DMS153 treated with DMSO at 0.1 percent for 48 hours (cell line): ENCODE data around the gene MBOAT7.

Experiments used
- DNase-seq: peaks from one replicate; lab custom pipeline; 2025; ENCODE audit not compliant: unreplicated experiment; lab: John Stamatoyannopoulos, UW

Gene MBOAT7

DNA sequence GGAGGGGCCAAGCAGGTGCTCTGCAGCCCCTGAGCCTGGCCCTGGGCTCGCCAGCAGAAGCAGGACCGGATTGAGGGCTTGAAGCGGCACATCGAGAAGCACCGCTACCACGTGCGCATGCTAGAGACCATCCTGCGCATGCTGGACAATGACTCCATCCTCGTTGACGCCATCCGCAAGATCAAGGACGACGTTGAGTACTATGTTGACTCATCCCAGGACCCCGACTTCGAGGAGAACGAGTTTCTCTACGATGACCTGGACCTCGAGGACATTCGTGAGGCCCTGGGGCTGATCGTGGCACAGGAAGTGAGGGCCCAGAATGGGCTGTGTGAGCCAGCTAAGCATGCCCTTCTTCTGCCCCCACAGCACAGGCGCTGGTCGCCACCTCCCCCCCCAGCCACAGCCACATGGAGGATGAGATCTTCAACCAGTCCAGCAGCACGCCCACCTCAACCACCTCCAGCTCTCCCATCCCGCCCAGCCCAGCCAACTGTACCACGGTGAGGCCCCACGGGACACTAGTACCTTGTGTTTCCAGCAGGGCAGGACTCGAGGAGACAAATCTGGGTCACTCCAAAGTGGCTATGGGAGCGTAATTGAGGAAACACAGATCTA lies 43.7 kb downstream of the MBOAT7 start:
- DNase-seq = no peak

DNA sequence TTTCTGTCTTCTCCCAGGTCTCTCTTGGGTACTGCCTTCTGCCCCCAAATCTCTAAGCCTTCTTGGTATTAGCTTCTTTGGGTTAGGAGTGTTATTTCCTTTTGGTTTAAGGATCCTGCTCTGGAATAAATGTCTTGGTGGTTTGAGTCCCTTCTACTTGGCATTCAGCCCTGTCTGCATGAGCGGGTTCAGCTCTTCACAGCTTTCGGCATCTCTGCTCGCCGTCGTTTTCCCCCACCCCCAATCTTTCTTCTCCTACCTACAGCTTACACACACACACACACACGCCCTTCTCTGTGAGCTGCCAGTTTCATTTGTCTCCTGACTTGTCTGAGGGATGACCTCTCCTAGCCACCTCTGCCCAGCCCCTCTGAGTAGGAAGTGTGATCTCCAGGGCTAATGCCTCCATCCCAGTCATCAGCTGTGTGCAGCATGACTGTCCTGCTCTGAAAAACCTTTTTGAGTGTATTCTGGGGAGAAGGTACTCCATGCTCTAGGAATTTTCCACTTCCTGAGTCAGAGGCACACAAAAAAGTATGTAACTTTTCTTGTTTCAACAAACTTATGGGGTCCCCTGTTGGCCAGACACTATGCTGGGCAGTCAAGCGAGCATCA lies 47.1 kb downstream of the MBOAT7 start:
- no peak for DNase-seq

DNA sequence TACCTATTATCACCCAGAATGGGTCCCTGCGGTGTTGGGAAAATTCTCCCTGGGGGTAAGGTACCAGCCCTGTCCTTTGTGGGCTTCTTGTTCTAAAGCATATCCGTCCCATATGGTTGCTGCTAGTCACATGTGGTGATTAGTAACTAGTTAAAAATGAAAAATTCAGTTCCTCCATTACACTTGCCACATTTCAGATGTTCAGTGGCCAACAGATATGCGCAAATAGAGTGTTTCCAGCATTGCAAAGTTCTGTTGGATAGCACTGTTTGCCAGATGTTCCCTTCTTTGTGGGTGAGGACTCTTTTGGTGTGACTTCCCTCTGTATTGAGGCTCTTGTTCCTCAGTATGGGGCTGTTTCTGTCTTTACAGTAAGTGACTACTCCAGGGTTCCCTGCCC lies 48.0 kb downstream of the MBOAT7 start:
- DNase-seq = no peak

DNA sequence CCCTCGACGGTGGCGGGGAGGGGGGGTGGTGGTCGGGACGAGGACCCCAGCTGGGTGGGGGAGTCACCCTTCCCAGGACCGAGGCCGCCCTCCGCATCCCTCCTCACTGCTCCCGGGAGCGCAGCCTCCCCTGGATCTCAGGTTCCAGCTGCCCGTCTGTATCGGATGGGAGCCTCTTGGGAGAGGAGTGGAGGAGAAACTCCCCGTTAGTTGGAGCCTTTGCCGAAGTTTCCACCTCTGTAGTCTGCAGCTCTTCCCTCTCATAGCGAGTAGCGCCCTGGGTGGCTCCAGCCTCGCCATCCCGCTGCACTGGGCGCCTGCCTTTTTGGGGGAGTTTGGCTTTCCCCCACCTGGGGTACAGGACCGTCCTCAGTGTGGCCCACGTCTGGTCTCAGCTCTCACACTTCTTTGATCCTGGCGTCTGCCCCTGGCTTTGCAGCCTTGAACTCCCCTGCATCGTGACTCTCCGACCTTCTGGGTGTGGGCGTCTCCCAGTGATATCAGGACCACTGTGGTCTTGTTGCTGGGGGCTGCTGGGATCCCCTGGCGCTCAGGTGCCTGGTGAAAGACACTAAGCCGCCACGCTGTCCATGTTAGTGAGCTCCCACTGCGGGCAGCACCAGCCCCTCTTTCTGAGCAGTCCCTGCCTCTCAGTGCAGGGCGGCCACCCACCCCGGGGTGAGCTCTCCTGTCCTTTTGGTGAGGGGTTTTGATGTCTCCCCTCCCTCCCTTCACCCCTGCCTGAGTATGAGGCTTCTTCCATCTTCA lies 50.7 kb downstream of the MBOAT7 start:
- no peak for DNase-seq

DNA sequence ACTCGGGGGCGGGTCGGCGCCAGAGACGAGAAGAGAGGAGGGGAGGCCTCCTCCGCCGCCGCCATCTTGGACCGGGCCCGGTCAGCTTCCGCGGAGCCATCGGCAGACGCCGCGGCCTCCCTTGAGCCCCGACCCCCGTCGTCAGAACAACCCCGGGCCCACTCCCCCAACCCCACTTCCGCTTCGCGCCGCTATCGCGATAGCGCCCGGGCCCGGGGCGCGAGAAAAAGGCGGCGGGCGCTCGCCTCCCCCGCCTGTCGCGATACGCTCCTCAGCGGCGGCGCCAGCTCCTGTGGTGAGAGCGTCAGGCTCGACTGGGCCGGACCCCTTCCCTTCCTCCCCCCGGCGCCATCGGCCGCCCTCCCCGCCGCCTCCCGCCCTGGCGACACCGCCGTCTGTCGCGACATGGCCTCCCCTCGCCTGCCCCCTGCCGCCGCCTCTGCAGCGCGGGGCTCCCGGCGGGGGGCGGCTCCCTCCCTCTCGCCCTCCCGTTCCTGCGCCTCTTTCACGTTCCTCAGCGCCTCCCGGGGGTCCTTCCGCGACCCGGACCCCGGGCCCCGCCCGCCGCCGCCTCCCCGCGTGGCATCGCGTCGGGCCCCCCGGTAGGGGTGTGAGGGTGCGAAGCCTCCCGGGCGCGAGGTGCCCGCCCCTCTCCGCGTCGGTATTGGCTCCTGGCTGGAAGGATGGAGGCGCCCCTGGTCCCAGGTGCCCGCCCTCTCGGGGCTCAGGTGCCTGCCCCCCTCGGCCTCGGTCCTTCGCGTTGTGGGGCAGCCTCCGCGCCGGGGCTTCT lies 51.5 kb downstream of the MBOAT7 start, which contains the start of gene CNOT3:
CNOT3 (plus strand) TSS at position 64 of the 790 bp plus-strand sequence. CDS start 5,217 bp downstream, outside the sequence.
- DNase-seq = no peak

DNA sequence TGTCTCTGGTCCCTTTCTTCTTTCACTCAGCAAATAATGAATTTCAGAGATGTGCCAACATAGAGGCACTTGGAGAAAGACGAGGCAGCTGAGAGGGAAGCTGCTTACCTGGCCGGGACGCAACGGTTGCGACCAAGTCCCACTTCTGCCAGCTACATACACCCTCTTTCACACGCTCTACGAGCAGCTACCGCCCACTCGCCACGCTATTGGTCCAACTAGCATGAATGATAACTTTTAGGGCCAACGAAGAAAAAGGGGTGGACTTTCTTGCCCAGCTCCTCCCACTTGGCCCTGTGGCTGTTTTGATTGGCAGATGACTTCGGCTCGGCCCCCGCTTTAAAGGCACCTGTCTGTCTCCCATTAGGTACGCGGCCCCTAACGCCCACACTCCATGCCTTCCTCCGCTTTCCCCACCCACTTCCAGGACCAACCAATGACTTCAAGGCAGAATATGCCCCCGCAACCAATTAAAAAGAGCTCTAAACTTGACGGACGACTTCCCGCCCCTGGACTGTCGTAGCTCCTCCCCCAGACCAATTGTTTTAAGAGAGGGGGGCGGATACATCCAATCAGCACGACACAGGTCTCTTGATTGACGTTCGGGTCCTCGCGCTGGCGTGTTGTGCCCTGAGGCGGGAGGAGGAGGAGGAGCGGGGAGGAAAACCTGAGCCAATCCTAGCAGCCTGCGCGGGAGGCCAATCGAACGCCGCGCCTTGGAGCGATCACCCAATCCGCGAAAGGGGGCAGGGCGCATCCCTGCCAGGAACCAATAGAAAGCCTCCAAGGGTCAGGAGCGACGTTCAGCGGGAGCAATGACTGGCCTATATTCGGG lies 52.3 kb downstream of the MBOAT7 start:
- DNase-seq = peak; percentile 100

DNA sequence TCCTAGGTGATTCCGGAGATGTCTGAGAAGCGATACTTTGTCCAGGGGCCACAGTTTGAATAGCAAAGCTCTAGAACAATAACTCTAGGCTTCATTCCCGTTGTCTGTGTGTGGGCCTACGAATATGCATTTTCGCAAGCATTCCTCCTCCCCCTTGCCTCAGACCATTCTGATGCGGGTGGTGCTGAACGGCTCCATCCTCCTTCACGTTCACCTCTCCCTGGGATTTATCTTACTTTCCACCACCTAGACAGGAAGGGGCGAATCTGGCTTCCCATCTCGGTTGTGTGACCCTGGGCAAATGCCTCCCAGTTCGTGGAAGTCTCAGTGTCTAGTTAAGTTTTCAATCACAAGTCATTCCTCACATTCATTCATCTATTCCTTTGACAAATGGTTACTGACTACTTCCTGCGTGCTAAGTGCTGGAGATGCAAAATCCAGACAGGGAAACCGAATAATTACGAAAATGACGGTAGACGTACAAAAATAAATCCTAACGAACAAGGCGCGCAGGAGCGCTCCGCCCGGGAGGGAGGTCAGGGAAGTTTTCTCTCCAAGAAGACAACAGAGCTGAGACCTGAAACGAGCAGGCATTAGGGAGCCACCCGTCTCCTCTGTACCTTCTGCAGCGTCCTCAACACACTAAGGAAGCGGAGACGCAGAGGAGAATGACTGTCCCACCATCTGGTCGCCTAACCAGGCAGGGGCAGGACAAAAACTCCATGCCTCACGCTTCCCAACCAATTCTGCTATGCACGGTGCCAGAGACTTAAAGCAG lies 53.1 kb downstream of the MBOAT7 start:
- DNase-seq = no peak

DNA sequence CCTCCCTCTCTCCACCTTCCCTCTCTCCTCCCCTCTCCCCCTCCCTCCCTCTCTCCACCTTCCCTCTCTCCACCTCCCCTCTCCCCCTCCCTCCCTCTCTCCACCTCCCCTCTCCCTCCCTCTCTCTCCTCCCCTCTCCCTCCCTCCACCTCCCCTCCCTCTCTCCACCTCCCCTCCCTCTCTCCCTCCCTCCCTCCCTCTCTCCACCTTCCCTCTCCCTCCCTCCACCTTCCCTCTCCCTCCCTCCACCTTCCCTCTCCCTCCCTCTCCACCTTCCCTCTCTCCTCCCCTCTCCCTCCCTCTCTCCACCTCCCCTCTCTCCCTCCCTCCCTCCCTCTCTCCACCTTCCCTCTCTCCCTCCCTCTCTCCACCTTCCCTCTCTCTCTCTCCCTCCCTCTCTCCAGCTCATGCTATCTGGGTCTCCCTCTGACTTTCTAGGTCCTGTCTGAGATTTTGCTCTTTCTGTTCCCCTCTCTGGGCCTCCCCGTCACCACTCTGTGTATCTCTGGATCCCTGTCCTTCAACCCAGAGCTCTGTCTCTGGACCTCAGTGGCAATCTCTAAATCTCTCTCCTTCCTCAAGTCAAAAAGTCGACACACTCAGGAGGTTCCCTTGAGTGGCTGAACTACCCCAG lies 55.3 kb downstream of the MBOAT7 start:
- DNase-seq = no peak

DNA sequence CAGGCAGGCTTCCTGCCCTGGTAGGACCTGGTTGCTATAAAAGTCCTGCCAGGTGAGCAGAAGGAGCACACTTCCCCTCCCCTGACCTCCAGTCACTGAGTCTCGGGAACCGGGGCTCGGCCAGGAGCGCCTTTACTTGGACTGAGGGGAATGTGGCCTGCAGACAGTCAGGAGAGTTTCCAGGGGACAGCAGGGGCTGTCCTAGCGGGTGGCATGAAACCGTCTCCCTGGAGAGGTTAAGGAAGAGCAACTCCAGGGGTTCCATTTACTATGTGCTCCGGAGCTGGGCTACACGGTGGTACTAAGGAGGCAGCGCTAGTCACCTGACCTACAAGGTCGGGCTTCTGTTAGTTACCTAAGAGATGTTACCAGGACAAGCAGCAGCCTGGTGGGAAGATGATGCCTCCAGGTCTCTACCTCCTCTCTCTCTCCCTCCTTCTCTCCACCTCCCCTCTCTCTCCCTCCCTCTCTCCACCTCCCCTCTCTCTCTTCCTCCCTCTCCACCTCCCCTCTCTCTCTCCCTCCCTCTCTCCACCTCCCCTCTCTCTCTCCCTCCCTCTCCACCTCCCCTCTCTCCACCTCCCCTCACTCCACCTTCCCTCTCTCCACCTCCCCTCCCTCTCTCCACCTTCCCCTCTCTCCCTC lies 55.9 kb downstream of the MBOAT7 start:
- peak; percentile 54 for DNase-seq

DNA sequence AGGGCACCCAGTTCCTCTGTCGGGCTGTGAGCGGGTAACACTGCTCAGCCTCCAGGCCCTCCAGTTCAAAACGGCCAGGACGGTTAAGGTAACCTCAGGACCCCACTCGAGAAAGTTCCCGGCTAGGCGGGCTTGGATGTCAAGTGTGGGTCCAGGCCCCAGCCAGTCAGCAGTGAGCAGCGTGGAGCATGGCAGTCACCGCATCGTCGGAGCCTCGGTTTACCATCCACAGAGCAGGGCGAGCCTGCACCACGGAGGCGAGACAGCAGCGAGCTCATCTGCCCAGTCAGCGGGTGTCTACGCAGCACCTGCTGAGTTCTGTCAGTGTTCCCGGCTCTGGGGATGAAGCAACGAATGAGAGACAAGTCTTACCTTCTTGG lies 59.8 kb downstream of the MBOAT7 start:
- DNase-seq = no peak

DNA sequence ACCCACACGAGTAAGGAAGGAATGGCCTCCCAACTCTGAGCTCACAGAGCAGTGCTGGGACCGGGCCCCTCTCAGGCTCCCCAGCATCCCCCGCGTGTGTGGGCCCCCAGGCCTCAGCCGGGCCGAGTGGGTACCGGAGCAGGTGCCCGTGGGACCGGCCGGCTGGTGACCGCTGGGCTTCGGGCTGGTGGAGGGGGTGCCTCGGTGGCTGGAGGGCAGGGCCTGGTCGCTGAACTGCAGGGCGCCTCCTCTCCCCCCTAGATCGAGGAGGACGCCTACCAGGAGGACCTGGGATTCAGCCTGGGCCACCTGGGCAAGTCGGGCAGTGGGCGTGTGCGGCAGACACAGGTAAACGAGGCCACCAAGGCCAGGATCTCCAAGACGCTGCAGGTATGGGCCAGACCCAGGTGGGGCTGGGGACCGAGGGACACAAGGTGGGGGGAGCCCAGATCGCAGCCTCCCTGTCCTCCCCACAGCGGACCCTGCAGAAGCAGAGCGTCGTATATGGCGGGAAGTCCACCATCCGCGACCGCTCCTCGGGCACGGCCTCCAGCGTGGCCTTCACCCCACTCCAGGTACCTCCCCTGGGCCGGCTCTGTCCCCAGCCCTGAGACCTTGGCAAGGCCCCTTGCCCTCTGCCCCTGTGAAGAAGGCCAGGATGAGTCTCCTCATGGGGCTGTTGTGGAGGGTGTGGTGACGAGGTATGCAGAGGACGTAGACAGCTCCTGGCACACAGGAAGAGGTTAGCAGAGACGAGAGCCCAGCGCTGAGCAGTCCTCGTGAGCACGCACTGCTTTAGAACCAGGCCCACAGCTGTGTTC lies 60.4 kb downstream of the MBOAT7 start:
- DNase-seq = no peak

DNA sequence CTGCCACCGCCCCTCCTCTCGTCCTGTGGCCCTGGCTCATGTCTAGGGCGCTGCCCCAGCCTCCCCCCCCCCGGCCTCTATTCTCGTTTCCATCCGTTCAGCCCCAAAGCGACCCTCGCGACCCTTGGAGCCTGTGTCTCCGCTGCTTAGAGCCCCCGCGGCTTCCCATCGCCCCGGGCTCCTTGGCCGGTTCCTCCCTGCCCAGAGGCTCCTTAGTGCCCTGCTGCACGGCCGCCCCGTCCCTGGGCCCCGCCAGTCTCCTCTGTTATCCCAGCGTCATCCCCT lies 61.0 kb downstream of the MBOAT7 start:
- no peak for DNase-seq

DNA sequence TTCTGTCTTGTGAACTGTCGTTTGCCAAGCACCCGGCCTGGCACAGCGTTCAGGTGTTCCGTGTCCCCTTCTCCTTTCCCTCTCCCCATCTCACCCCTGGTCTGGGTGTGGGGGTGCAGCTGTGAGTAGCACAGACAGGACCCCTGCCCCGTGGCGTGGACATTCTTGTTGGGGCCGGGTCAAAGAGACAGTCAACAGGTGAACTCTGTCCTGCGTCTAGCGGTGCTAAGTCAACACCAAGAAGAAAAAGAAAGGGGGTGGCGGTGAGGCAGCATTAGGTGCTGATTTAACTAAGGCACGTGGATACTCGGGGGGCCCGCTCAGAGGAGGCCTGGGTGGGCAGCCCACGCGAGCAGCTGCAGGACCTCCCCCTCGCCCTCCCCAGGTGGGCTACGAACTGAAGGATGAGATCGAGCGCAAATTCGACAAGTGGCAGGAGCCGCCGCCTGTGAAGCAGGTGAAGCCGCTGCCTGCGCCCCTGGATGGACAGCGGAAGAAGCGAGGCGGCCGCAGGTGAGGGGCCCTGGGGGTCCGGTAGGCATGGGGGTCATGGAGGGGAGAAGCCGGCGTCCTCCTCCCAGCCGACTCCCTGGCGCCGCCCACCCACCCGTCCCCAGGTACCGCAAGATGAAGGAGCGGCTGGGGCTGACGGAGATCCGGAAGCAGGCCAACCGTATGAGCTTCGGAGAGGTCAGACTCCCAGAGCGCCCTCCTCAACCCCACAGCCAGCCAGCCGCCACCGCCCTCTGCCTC lies 61.5 kb downstream of the MBOAT7 start:
- DNase-seq = no peak

DNA sequence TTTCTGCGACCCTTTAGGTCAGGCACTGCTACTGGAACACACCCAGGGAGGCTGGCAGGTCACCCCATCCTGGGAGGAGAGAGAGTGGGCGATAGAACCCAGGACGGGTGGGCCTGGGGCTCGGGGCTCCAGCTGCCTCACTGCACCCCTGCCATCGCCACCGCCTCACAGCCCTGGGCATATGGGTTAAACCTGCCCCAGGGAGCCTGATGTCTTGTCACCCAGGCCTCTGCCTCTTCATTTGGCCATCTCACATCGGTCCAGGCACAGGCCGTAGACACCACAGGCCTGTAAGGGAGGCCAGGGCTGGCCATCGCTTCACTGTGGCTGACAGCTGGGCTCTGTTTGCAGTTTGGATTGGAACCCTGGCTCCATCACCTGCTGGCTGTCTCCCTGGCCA lies 63.7 kb downstream of the MBOAT7 start:
- DNase-seq = no peak

DNA sequence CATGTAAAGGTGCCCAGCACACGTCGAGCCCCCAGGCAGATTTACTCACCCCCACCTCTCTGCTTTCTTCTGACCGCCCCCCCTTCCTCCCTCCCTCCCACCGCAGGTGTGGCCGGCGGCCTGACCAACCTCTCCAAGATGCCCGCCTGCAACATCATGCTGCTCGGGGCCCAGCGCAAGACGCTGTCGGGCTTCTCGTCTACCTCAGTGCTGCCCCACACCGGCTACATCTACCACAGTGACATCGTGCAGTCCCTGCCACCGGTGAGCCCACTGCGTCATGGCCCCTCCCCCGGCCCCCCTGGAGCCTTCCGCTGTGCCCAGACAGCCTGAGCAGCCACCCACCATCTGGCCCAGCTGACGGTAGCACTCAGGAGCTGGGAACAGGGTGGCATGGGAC lies 65.0 kb downstream of the MBOAT7 start:
- DNase-seq = no peak

DNA sequence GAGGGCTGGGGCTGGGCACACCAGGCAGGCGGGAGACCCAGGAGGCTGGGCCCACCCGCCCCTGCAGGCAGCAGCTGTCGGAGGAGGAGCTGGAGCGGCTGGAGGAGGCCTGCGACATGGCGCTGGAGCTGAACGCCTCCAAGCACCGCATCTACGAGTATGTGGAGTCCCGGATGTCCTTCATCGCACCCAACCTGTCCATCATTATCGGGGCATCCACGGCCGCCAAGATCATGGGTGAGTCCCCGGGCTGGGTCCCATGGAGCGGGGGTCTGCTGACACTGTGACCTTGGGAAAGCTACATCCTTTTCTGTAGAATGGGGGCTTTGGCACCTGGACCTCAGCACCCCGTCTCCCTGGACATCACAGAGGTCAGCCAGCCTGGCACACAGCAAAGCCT lies 65.7 kb downstream of the MBOAT7 start:
- DNase-seq = no peak
